NCI-H2107 treated with DMSO at 0.1 percent for 48 hours (cell line): ENCODE data around the gene SCO2.
A peak's percentile ranks its signal among the peaks of the same experiment; 100 is the strongest.
"Not testable (repeated sequence)": the region's sequence is repeated elsewhere in the genome, so short reads cannot be mapped to it uniquely, and the experiment has no call there.

Source experiments
- DNase-seq: peaks from one replicate; lab custom pipeline; 2025; ENCODE audit not compliant: unreplicated experiment; lab: John Stamatoyannopoulos, UW

SCO2 gene

DNA sequence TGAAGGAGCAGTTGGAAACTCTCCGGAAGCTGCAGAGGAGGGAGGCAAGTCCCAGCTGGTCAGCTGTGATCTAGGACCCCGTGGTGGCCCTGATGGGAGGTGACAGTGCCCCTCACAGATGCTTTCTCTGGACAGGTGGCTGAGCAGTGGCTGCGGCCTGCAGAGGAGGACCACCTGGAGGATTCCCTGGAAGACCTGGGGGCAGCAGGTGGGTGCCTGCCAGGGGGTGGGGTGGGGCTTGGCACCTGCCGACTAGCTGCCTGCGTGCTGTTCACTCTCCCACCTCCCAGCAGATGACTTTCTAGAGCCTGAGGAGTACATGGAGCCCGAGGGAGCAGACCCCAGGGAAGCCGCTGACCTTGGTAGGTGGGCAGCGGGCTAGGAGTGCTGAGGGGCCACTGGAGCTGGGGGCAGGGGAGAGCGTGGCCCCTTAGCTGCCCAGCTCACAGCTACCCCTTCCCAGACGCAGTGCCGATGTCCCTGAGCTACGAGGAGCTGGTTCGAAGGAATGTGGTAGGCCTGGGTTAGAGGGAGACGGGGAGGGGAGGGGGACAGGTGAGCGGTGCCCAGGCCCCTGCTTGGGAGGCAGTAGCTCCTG lies 3.1 kb downstream of the SCO2 start:
- no peak for DNase-seq

DNA sequence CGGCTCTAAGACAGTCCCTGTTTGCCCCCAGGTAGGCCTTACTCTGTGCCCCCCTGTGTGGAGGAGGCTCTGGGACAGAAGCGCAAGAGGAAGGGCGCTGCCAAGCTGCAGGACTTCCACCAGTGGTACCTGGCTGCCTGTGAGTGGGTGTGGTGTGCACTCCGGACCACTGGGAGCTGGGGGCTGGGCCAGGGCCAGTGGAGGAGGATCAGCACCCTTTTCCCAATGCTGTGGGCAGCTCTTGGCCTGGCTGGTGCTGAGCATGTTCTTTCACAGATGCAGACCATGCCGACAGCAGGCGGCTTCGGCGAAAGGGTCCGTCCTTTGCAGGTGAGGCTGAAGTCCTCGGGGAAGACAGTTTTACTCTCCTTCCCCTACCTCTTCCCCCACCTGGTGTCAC lies 3.7 kb downstream of the SCO2 start:
- no peak for DNase-seq

DNA sequence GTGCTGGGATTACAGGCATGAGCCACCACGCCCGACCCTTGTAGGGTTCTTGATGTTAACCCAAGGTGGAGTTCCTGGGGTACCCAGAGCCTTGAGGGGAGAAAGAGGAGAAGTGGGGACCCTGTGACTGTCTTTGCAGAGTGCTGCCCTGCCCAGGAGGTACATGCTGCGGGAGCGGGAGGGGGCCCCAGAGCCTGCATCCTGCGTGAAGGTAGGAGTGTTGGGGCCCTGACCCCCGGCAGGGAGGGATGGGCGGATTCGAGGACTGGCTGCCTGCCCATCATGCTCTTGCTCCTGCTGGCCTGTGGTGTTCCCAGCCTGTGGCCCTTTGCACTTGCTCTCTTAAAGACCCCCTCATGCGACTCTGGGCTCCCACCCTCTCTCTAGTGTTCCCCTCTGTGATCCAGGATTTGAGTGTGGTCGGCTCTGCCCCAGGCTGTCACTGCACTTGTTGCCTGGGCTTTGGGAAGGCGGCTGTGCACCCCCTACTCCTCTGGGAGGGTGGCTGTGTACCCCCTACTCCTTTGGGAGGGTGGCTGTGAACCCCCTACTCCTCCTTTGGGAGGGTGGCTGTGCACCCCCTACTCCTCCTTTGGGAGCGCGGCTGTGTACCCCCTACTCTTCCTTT lies 4.5 kb downstream of the SCO2 start:
- no peak for DNase-seq

DNA sequence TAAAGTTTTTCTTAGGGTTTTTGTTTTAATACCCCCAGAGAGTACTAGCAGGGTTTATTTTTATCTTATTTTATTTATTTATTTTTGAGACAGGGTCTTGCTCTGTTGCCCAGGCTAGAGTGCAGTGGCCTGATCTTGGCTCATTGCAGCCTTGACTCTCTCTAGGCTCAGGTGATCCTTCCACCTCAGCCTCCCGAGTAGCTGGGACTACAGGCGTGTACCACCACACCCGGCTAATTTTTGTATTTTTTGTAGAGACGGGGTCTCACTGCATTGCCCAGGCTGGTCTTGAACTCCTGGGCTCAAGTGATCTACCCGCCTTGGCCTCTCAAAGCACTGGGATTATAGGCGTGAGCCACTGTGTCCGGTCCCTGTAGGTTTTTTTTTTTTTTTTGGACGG lies 5.2 kb downstream of the SCO2 start:
- not testable (repeated sequence) for DNase-seq

DNA sequence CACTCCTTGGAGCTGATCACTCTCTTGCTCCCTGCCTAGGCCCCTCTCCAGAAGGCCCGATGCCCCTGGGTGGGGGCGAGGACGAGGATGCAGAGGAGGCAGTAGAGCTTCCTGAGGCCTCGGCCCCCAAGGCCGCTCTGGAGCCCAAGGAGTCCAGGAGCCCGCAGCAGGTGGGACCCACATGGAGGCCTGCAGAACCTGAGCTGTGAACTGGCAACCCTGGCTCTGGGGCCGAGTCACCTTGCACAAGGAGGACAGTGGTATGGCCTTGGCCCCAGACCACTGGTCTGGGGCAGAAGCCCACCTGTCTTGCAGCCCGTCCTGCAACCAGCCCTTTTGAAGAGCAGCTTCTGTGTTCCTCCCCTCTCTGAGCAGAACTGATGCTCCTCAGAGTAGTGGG lies 6.2 kb downstream of the SCO2 start:
- DNase-seq: no peak

DNA sequence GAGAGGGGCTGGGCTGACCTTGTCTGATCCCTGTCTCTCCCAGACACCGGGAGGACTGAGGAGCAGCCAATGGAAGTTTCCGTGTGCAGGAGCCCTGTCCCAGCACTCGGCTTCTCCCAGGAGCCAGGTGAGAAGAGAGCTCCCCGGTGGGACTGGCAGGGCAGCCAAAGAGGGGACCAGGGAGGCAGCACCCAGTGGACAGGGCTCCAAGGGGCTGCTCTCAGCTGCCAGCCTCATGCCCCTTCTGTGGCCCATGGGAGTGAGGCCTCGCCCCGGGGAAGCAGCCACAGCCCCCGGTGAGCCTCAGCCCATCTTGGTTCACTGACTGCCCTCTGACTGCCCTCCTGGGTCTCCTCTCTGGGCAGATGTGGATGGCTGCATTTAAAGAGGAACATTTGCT lies 6.8 kb downstream of the SCO2 start:
- DNase-seq: no peak

DNA sequence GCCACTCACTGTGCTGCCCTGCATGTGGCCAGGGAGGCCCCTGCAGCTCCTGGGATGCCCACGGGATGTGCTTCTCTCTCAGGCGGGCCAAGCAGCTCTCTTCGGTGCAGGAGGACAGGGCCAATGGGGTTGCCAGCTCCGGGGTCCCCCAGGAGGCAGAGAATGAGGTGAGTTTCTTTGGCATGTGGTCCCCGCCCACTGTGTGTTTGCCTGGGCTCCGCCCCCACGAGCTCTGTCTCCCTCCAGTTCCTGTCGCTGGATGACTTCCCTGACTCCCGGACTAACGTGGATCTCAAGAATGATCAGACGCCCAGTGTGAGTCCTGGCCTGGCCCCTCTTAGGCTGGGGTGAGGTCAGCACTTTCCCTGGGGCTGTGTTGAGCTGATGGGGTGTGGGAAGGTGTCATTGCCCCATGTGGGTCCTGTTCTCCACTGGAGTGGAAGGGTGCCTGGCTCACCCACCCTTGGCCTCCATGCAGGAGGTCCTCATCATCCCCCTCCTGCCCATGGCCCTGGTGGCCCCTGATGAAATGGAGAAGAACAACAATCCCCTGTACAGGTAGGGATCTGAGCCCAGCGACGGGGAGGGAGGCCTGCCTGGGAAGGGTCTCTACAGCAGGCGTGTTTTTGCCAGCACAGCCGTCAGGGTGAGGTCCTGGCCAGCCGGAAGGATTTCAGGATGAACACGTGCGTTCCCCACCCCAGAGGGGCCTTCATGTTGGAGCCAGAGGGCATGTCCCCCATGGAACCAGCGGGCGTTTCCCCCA lies 7.7 kb downstream of the SCO2 start:
- no peak for DNase-seq

DNA sequence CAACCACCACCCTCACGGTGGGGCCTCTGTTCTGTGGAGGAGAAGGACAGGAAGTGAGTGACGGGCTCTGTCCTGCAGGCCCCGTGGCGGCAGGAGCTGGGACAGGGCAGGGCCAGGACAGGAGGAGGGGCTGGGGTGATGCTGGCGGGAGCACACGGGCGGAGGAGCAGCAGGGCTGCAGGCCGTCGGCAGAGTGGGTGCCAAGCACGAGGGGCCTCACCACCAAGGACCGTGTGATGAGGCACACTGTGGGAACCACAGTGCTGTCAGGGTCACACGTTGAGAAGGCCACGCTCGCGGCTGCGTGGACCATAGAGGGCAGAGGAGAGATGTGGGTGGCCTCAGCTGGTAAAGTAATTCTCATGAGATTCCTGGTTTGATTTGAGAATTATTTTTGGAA lies 8.5 kb downstream of the SCO2 start:
- no peak for DNase-seq

DNA sequence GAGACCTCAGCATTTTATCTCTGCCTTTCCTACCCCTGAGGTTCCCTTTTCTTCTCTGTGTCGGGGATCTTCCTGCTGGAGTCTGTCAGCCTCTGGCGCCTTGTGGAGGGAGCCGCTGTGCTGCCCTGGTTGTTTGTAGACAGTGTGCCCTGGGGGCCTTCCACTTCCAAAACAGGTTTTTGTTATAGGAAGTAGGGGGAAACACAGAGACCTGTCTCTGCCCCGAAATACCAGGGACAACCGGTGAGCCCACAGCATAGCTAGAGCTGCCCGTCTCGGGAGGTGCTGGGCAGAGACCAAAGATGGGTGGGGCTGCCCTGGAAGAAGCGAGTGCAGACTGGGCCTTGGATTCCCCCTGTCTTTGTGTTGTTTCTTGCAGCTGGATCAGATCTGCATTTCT lies 9.3 kb downstream of the SCO2 start:
- no peak for DNase-seq

DNA sequence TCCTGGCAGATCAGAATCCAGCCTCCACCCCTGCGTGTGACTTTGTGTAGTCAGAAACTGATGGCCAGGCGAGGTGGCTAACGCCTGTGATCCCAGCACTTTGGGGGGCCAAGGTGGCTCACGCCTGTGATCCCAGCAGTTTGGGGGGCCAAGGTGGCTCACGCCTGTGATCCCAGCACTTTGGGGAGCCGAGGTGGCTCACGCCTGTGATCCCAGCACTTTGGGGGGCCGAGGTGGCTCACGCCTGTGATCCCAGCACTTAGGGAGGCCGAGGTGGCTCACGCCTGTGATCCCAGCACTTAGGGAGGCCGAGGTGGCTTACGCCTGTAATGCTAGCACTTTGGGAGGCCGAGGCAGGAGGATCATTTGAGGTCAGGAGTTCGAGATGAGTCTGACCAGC lies 12.2 kb downstream of the SCO2 start:
- no peak for DNase-seq

DNA sequence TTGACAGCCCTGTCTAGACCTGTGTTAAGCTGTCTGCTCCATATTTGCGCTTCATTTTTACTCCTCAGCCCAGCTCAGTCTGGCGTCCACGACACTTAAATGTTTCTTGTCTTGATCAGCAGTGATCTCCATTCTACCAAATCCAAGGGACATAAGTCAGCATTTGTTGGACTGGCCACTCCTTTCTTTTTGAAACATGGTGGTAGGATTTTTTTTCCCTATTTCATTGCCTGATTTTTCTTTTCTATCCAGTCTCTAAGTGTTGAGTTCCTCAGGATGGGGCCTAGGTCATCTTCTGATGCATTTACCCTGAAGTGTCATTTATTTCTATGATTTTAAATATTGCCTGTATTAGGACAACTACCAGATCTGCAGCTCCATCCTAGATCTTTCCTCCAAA lies 16.5 kb downstream of the SCO2 start:
- no peak for DNase-seq

DNA sequence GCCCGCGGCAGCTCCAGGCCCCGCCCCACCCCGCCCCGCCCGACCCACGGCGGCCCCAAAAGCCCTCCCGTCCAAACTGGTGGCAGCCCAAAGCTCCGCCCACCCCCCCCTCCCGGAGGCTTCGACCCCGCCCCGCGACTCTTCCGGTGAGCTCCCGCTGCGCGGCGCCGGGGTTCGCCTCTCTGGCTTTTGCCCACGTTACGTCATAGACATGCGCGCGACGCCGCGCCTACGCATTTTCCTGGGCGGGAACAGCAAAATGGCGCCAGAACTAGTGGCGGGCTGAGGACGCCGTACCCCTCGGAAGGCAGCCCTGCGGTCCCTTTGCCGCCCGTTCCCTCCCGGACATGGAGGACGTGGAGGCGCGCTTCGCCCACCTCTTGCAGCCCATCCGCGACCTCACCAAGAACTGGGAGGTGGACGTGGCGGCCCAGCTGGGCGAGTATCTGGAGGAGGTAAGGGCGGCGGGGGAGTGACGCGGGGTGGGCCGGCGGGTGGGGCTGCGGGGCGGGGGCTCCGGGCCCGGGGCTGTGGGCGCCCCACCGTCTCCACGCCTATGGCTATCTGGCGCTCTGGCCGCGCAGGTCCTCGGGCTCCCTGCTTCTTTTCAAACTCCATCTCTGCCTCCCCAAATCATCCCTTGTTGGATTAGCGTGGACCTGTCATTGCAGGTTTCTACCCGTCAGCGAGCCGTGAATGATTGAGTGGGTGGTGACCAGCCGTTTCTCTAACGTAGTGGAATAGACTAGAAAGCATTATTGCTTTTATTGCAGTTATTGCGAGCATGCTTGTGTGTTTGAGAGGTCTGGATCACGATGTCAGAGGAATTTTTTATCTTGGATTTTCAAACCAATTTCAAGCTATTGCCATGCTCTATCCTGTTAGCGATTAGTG lies 17.2 kb downstream of the SCO2 start, which contains the start of gene NCAPH2:
Gene NCAPH2 (plus strand): TSS at position 234 of the 894 bp plus-strand sequence. CDS start 114 bp downstream, at position 348.
- DNase-seq: peak; percentile 61

DNA sequence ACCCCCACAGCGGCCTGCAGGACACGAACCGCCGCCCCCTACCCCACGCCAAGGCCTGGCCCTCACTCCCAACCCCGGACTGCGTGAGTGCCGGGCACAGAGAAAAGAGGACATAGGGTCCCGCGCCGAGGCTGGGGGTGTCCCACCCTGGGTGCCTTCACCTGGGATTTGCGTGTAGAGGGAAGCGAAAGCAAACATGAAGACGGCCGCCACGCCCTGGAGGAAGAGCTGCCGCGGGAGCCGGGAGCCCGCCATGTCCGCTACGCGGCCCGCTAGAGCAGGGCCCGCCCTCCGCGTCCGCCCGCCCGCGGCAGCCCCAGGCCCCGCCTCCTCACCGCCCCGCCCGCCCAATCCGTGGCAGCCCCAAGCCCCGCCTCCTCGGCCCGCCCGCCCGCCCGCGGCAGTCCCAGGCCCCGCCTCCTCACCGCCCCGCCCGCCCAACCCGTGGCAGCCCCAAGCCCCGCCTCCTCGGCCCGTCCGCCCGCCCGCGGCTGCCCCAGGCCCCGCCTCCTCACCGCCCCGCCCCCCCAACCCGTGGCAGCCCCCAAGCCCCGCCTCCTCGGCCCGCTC lies 17.9 kb downstream of the SCO2 start, which contains the start of gene LMF2:
Gene LMF2 (minus strand): TSS at position 282 of the 570 bp plus-strand sequence. CDS start 27 bp downstream, at position 255.
- no peak for DNase-seq

DNA sequence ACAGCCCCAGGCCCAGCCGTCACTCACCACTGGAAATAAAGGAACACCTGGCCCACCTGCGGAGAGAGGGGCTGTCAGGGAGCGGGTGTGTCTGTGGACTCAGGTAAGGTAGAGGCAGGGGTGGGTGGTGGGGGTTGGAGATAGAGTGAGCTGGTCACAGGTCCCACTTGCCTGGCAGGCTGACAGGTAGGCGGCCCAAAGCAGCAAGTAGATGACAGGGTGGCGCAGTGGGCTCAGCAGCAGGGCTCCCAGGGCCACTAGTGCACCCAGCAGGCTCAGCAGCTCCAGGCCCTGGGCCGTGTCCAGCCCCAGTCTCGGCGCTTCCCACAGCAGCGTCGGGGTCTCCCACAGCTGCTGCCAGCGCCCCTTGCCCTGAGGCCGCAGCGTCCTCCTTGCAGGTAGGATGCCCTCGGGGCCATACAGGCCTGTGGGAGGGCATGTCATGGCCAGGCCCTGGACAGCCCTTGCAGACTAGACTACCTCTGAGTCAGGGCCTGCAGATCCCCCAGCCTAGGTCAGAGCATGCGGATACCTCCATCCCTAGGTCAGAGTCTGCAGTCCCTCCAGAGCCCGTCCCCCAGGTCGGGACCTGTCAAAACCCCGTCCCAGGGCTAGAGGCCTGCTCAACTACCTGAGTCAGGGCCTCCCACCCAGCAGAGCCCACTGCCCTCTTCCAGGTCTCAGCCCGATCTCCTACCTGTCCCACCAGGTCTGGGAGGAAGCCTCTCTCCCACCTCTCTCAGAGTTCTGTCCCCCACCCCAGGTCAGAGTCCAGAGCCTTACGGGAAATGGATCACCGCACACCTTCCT lies 18.6 kb downstream of the SCO2 start:
- DNase-seq: peak; percentile 65

DNA sequence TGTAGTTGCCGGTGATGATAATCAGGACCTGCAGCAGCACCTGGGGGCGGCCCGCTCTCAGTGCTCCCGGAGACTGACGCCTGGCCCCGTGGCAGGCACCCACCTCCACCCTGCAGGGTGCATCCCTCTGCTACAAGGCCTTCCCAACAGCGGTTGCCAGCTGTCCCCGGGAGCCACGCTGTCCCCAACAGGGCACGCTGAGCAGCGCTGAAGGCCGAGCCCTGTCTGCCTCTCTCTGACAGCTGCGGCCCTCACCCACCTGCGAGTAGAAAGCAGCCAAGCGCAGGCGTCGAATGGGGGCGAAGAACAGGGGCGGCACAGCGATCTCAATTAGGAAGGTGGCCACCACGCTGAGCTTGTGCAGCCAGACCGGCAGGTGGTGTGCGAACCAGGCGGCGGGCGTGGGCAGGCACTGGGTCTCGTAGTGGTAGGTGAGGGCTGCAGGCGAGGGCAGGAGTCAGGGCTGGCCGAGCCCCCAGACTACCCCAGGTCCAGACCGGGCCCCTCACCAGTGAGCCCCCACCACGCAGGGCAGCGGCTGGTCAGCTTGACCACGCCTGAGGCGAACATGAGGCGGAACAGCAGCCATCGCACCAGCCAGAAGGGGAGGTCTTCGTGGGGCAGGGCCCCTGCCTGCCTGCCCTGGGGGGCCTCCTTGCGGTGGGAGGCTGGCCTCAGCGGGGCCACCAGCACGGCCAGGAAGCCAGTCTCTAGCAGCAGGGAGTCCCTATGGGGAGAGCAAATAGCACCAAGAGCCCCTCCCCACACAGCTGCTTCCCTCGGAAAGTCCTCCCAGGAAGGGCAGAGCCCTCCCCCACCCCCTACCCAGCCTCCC lies 19.4 kb downstream of the SCO2 start:
- DNase-seq: no peak

DNA sequence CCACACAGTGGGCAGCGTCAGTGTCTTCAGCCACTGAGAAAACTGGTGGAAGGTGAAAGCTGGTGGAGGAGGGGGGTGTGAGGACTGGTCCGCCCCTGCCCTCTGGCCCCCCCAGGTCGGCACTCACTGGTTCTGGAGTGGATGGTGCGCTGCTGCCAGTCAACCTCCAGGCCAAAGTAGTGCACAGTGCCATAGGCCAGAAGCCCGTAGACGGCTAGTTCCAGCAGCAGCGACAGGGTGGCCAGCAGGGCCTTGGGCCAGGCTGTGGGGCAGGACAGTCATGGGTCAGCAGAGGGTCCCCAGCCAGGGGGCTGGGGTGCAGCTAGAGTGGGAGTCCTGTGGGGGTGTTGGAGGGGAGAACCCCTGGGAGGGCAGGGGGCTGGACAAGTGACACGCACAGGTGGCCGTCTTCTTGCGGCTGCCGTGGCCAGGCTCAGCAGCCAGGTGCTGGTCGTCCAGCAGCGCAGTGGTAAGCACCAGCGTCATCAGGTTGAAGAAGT lies 20.1 kb downstream of the SCO2 start:
- no peak for DNase-seq

DNA sequence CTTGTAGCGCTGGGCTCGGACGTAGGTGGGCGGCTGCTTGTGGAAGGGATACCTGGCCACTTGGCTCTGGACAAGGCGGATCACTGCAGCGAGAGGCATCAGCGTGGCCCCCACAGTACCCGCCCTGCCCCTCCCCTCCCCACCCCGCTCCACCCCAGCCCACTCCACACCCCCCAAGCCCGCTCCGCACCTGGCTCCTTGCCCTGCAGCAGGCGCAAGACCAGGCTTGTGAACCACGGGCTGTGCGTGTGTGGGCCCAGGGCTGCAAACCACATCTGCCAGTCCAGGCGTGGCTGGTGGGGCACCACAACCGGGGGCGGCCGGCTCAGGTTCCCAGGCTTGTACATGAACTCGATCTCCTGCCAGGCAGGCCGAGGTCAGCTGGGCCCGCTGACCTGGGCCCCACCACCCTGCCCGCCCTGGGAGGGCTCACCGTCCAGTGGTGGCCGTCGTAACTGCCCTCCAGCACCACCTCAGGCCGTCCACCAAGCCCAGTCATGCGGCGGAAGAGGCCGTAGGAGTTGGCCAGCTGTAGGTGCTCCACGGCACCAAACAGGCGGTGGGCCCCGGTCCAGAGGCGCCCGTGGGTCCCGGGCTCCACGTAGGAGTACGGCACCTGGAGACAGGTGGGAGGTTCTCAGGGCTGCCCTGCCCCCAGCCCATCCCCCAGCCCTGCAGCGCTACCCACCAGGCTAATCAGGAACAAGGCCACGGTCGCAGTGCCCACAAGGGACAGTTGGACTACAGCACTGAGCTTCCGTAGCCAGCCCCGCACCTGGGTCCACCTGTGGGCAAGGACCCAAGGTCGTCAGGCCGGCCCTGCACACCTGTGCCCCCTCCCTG lies 20.8 kb downstream of the SCO2 start:
- DNase-seq: no peak
